HG02840 (cell line): ENCODE results near the gene LCMT1.
"Not testable (repeated sequence)": the region's sequence is repeated elsewhere in the genome, so short reads cannot be mapped to it uniquely, and the experiment has no call there.

ENCODE experiments used
- ATAC-seq: cut with Tn5 transposase; IDR thresholded peaks from one replicate; pipeline ENCODE4 v1.9.1; 2021; ENCODE audit warnings: mild to moderate bottlenecking, moderate library complexity, moderate number of reproducible peaks; ENCODE audit not compliant: unreplicated experiment, low FRiP score

LCMT1 gene

GRCh38 chr16:25135254-25135878, 23.8 kb downstream of the LCMT1 start:
- ATAC-seq, result no peak

GRCh38 chr16:25138130-25138529, 26.6 kb downstream of the LCMT1 start:
- no peak for ATAC-seq

GRCh38 chr16:25140459-25140858, 28.9 kb downstream of the LCMT1 start:
- no peak for ATAC-seq

GRCh38 chr16:25141648-25142047, 30.1 kb downstream of the LCMT1 start:
- ATAC-seq, result no peak

GRCh38 chr16:25143928-25144327, 32.4 kb downstream of the LCMT1 start:
- ATAC-seq, result no peak

GRCh38 chr16:25148568-25149215, 37.1 kb downstream of the LCMT1 start:
- ATAC-seq, result no peak

GRCh38 chr16:25151996-25152395, 40.5 kb downstream of the LCMT1 start:
- ATAC-seq, result no peak

GRCh38 chr16:25155553-25156460, 44.3 kb downstream of the LCMT1 start:
- no peak for ATAC-seq

GRCh38 chr16:25157271-25157875, 45.8 kb downstream of the LCMT1 start:
- no peak for ATAC-seq

- ATAC-seq, result no peak
Measured at GRCh38 chr16:25158401-25158800, 46.9 kb downstream of the LCMT1 start.

- no peak for ATAC-seq
Measured at GRCh38 chr16:25161753-25162367, 50.3 kb downstream of the LCMT1 start.

- no peak for ATAC-seq
Measured at GRCh38 chr16:25163683-25164082, 52.1 kb downstream of the LCMT1 start.

GRCh38 chr16:25165284-25165683, 53.7 kb downstream of the LCMT1 start:
- no peak for ATAC-seq

- not testable (repeated sequence) for ATAC-seq
Measured at GRCh38 chr16:25167920-25168319, 56.4 kb downstream of the LCMT1 start.

GRCh38 chr16:25171390-25171789, 59.8 kb downstream of the LCMT1 start:
- ATAC-seq, result no peak

GRCh38 chr16:25172831-25173230, 61.3 kb downstream of the LCMT1 start:
- ATAC-seq, result no peak

- ATAC-seq, result no peak
Measured at GRCh38 chr16:25174285-25174684, 62.7 kb downstream of the LCMT1 start.

GRCh38 chr16:25176136-25176535, 64.6 kb downstream of the LCMT1 start:
- no peak for ATAC-seq

- ATAC-seq, result no peak
Measured at GRCh38 chr16:25177512-25177830, 65.9 kb downstream of the LCMT1 start.

- no peak for ATAC-seq
Measured at GRCh38 chr16:25177831-25178688, 66.5 kb downstream of the LCMT1 start.
